NB4 (cell line): ENCODE data around the gene PTGIS.

ENCODE experiments used
- MYC ChIP-seq: IDR thresholded peaks from 2 replicates; pipeline ENCODE4 v1.6.1; 2011; ENCODE audit warnings: low read depth, low read length
- POLR2A ChIP-seq: IDR thresholded peaks from 2 replicates; pipeline ENCODE4 v1.6.1; 2011; ENCODE audit warnings: mild to moderate bottlenecking; ENCODE audit not compliant: insufficient read length; ENCODE audit errors: extremely low read depth
- TF ChIP-seq, protein P1 (sequence below): IDR thresholded peaks from one replicate; pipeline ENCODE4 v1.5.1; 2012; ENCODE audit warnings: low read depth, low read length

DNA sequence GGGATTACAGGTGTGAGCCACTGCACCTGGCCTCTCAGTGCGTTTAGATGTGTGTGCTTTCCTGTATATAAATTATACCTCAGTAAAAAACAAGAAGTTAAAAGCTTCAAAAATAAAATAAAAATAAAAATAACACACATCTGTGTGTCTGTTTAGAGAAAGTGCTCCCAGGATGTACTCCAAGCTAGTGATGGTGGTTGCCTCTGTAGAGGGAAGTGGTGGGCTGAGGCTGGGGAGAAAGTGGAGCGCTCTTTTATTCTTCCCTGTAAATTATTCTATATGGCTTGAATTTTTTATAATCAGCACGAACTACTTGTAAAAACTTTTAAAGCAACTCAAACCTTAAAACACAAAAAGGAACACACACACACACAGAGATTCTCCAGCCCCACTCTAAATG, 29.0 kb downstream of the PTGIS start:
- no peak for TF ChIP-seq POLR2A
- TF ChIP-seq MYC: no peak
- TF ChIP-seq, protein P1, sequence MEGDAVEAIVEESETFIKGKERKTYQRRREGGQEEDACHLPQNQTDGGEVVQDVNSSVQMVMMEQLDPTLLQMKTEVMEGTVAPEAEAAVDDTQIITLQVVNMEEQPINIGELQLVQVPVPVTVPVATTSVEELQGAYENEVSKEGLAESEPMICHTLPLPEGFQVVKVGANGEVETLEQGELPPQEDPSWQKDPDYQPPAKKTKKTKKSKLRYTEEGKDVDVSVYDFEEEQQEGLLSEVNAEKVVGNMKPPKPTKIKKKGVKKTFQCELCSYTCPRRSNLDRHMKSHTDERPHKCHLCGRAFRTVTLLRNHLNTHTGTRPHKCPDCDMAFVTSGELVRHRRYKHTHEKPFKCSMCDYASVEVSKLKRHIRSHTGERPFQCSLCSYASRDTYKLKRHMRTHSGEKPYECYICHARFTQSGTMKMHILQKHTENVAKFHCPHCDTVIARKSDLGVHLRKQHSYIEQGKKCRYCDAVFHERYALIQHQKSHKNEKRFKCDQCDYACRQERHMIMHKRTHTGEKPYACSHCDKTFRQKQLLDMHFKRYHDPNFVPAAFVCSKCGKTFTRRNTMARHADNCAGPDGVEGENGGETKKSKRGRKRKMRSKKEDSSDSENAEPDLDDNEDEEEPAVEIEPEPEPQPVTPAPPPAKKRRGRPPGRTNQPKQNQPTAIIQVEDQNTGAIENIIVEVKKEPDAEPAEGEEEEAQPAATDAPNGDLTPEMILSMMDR: no peak
